ENCODE data around the gene PARP8.
"Not testable (repeated sequence)": the region's sequence is repeated elsewhere in the genome, so short reads cannot be mapped to it uniquely, and the experiment has no call there.

Gene PARP8

GRCh38 chr5:50684721-50685120, 18.3 kb downstream of the PARP8 start:
- no peak for FAIRE-seq

GRCh38 chr5:50687548-50687947, 21.1 kb downstream of the PARP8 start:
- FAIRE-seq, result no peak

GRCh38 chr5:50691399-50692016, 25.1 kb downstream of the PARP8 start:
- FAIRE-seq, result no peak

GRCh38 chr5:50694027-50694590, 27.7 kb downstream of the PARP8 start:
- FAIRE-seq, result no peak

GRCh38 chr5:50694626-50695025, 28.2 kb downstream of the PARP8 start:
- not testable (repeated sequence) for FAIRE-seq

GRCh38 chr5:50697739-50698138, 31.3 kb downstream of the PARP8 start:
- no peak for FAIRE-seq

- FAIRE-seq, result no peak
These were observed 33.3 kb downstream of the PARP8 start for GRCh38 chr5:50699737-50700136.

GRCh38 chr5:50700706-50701105, 34.3 kb downstream of the PARP8 start:
- no peak for FAIRE-seq

- no peak for FAIRE-seq
These were observed 36.4 kb downstream of the PARP8 start for GRCh38 chr5:50702615-50703366.

GRCh38 chr5:50703367-50703666, 36.9 kb downstream of the PARP8 start:
- no peak for FAIRE-seq

- FAIRE-seq, result no peak
These were observed 38.3 kb downstream of the PARP8 start for GRCh38 chr5:50704730-50705129.

- no peak for FAIRE-seq
These were observed 43.0 kb downstream of the PARP8 start for GRCh38 chr5:50709471-50709870.

- no peak for FAIRE-seq
These were observed 44.4 kb downstream of the PARP8 start for GRCh38 chr5:50710838-50711237.

GRCh38 chr5:50711280-50711679, 44.8 kb downstream of the PARP8 start:
- FAIRE-seq, result no peak

- no peak for FAIRE-seq
These were observed 46.0 kb downstream of the PARP8 start for GRCh38 chr5:50712479-50712878.

- no peak for FAIRE-seq
These were observed 48.6 kb downstream of the PARP8 start for GRCh38 chr5:50715001-50715400.

- no peak for FAIRE-seq
These were observed 49.7 kb downstream of the PARP8 start for GRCh38 chr5:50716134-50716533.

- FAIRE-seq, result no peak
These were observed 51.2 kb downstream of the PARP8 start for GRCh38 chr5:50717651-50718050.

GRCh38 chr5:50720061-50720710, 53.7 kb downstream of the PARP8 start:
- no peak for FAIRE-seq

- no peak for FAIRE-seq
These were observed 55.8 kb downstream of the PARP8 start for GRCh38 chr5:50722223-50722622.

- FAIRE-seq, result no peak
These were observed 57.8 kb downstream of the PARP8 start for GRCh38 chr5:50724262-50724661.

- FAIRE-seq, result no peak
These were observed 59.5 kb downstream of the PARP8 start for GRCh38 chr5:50725800-50726474.

GRCh38 chr5:50726475-50727148, 60.2 kb downstream of the PARP8 start:
- no peak for FAIRE-seq
